NCI-H146 (cell line): ENCODE data around the gene GJB6.
"Not testable (repeated sequence)": the region's sequence is repeated elsewhere in the genome, so short reads cannot be mapped to it uniquely, and the experiment has no call there.

Experiments
- DNase-seq: peaks from one replicate; lab custom pipeline; 2025; lab: John Stamatoyannopoulos, UW

The GJB6 gene

DNA sequence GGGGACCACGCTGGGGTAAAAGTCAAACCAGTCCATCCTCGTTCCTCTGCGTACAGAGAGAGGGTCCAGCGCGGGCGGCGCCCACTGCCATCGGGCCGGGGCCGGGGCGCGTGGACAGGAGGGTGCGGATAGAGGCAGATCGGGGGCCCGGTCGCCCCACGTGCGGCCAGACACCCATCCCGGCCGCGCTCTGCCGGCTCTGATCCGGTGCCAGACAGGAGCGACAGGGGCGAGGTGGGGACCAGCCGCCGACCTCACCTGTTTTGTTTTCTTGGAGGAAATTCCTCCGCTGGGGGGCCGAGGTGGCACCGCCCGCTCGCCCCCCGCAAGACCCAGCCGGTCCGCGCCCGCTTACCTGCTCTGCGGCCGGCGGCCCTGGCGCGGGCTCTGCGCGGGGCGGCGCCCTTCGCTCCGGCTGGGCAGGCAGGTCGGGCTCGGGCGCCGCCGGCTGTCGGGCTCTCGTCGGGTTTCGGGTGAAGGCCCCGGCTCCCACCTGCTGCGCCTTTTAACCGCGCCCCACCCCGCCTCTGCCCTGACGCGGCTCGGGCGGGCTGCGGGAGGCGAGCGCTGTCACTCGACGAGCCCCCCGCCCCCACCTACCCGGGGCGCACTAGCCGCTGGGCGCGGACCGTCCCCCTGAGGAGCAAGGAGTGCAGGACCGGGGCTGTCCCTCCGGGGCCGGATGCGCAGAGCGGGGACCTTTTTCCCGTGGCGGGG is at the start of gene GJB6:
TSS of gene GJB6 (minus strand) at position 481 of the 717 bp plus-strand sequence. CDS start 8,839 bp downstream, outside the sequence.
- peak; percentile 12 for DNase-seq

DNA sequence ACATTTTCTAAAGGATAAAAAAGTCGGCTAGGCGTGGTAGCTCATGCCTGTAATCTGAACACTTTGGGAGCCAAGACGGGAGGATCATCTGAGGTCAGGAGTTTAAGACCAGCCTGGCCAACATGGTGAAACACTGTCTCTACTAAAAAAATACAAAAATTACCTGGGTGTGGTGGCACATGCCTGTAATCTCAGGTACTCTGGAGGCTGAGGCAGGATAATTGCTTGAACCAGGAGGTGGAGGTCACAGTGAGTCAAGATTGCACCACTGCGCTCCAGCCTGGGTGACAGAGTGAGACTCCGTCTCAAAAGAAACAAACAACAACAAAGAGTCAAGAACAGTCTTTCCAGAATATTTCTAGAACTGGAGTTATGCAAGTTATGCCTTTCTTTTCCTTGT is 44.8 kb upstream of the GJB6 start:
- not testable (repeated sequence) for DNase-seq

DNA sequence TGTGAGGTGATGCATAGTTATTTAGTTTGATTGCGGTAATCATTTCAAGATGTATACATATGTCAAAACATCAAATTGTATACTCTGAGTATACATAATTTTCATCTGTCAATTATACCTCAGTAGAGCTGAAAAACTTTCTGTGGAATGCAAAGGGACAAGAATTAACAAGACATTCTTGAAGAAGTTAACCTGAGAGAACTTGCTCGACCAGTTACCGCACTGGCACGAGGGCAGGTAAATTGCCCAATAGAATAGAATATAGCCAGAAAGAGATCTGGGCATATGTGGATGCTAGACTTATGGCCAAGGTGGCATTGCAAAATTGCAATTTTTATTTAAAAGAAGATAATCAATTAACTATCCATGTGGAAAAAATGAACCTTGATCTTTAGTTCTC is 42.3 kb upstream of the GJB6 start:
- DNase-seq: no peak

DNA sequence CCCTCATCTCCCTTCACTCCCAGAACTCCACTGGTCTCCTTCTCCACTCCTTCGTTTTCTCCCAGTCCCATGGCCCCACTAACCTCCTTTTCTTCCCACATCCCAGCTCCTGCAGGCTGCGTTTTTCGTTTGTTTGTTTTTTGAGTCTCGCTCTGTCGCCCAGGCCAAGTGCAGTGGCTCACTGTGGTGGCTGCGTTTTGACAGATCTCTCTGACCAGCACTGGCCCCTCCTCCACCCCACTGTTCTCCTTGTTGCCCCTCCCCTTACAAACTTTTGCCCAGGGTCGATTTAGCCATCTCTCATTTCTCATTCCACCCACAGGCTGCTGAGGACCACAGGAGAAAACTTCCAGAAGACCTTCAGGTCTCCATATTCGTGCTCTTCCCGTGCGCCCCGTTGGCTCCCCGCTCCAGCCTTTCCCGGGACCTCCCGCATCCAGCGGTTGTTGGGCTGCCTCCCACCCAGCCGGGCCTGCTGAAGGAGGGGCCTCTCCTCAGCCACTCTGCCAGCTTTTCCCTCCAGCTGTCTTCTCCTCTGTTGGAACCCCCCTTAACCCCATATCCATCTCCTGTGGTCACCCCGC is 40.6 kb upstream of the GJB6 start:
- DNase-seq: no peak

DNA sequence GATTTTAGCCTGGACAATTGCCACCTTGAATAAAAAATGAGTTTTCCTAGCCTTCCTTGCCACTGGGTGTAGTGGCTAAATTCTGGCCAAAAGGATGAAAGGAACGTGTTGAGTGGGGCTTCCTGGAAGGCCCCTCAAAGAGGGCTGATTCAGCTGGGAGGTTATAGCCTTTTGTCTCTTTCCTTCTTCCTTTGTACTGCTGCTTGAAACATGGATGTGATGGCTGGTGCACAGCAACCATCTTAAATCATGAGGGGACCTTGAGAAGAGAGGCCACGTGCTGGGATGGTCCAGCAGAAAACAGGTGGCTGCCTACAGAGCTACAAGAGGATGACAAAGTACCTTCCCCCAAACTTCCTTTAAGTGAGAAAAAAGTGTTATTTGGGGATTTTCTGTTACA is 40.0 kb upstream of the GJB6 start:
- DNase-seq: no peak

DNA sequence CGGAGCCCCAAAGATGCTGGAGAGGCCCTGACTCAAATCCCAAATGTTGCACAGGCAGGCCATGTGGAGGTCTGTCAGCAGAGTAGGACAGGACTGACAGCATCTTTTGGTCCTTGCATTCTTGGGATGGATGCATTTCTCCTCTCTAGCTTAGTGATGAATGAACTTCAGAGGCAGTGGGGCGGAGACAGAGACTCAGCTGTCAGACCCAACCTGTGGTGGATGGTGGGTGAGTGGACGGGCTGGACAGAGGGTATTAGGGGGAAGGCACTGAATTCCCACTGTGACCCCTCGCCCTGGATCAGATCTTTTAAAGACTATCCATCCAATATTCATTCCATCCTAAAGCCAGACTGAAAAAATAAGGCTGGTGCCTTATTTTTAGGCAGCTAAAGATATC is 39.3 kb upstream of the GJB6 start:
- no peak for DNase-seq

DNA sequence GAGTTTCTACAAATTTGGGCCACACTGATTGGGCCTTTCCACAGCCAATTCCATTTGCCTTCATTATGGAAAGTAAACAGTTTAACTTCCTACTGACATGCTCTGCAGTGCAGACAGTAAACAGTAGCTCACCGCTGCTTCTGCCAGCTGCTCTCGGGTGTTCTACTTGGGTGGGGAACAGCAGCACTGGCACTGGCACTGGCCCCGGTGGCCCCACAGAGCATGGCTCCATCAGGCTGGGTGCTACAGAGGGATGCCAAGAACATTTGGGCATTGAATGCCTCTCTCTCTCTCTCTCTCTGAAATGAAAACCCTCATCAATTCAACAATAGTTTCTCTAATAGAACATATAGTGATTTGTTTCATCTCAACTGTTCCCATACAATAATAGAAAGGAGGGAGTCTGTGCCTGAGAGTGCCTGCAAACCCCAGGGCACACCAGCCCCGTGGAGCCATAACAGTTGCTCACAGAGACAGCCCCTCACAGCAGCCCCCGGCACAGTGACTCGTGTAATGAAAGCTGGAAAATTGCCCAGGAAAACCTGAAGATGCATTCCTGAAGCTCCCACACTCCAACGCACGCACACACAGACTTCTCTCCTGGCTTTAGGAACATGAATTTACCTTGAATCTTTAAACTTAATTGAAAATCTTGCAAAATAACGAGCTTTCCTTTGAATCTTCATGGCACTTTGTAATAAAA is 38.2 kb upstream of the GJB6 start:
- no peak for DNase-seq

DNA sequence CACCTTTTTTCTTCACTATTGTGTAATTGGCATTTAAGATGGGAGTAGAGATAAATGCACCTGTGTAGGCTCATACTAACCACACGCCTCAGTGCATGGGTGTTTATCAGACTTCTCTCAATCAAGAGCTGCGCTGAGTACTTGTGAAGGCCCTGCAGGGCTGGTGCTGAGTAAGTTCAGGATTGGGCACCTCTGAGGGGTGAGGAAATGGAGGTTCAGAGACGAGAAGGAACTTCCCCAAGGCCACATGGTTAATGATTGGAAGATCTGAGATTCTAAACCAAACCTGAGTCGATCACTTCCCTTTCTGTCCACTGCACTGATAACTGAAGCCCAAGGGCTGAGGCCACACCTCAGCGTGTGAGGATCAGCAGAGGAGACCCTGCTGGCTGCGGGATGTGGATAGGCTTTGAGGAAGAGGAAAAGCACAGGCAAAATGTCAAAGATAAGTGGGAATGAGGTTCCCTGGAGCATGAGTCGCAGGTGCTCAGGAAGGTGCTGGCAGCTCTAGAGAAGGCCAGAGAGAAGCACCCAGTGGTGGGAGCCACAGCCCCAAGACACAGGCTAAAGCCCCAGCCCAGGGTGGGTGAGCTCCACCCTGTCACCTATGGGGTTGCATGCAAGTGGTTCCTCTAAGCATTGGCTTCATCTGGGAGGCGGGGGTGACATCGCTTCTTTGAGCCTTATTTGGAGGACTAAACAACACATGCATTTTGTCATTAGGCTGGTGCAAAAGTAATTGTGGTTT is 32.3 kb upstream of the GJB6 start:
- DNase-seq: no peak

DNA sequence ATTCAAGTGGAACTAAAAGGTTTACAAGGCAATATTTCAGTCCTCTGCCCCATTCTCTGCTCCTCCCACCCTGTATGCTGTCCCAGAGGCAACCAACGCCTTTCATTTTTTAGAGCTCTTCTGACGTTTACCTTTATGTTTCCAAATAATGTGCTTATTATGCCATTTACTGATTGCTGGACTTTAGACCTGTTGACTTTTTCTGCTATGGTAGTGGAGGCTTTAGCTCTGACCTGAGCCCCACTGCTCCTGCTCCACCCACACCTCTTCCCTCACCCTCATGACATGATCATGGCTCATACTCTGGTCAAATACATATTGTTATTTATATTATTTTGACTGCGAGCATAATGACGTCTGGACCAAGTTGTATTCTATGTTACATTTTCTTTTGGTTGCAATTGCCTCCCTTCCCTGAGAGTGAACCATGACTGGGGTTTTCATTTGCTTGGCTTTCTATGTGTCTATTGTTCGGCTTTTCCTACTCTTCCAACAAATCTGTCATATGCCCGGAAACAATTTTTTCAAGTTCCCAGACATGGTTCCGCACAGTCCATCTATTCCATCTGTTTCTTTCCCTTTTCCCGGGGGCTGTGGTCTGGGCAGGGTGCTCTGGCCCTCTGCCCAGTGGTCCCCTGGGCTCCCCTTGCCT is 31.4 kb upstream of the GJB6 start:
- DNase-seq: no peak

DNA sequence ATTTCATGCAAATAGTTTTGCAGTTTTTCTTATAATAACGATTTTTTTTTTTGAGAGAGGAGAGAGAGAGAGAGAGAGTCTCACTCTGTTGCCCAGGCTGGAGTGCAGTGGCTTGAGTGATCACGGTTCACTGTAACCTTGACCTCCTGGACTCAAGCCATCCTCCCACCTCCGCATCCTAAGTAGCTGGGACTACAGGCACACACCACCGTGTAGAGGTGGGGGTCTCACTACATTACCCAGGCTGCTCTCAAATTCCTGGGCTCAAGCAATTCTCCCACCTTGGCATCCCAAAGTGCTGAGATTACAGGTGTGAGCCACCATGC is 26.8 kb upstream of the GJB6 start:
- DNase-seq: no peak

DNA sequence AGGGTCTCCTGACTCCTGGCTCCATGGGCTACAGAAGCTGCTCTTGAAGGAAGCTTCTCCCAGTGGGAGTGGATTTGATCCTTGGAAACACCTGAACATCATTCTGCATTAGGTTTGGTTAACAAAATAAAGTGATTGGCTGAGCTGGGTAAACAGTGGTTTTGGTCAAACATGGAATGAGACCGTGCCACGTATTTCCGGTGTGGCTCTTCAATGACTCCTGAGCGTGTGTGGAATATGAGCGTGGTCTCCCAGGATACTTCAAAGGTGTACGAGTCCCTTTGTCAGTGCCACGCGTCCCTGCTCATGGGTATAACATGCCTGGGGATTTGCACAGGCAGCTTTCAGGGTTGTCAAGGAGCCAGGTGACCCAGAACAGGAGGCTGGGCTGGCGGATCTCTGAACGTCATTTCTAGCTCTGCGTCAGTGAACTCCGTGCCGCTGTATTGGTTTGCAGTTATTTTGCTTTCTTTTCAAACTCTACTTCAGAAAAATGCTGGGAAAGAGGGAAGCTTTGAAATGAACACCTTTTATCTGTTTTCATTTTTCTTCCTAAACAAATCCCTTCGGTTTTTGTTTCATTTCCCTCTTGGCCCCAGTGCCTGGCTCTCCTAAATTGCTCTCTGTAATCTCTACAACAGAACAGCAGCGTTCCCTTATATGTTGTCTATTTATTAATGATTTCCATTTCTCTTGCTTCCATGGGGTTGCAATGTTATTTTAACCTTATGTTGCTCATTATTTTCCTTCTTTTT is 26.3 kb upstream of the GJB6 start:
- DNase-seq: no peak

DNA sequence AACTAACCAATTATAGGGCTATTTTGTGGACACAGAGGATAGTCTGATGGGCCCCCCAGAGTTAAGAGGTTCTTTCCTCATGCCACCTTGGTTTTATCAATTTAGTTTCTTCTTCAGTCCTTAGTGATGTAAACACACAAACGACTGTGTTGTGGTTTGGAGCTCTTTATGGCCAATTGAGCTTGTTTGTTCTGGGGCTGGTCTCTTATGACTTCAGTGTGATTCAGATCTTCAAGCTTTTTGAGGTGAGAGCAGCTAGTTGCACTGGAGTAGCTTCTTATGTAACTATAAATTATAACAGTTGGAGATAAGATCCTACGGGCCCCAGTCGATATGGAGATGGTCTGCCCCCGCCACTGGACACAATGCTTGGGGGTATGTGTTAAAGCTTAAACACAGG is 22.0 kb upstream of the GJB6 start:
- no peak for DNase-seq

DNA sequence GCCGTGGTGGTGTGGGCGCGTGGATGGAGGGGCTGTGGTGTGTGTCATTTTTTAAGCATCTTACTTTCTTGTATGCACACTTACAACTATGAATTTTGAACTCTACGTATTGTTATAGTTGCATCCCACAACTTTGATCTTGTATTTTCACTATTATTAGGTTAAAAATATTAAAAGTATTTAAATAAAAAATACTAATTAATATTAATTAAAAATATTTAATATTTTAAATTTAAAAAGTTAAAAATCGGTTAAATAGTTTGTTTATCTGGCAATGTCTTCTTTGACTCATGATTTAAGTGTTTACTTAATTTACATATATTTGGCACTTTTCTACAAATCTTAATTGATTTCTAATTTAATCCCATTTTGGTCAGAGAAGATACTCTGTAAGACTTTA is 17.8 kb upstream of the GJB6 start:
- no peak for DNase-seq

DNA sequence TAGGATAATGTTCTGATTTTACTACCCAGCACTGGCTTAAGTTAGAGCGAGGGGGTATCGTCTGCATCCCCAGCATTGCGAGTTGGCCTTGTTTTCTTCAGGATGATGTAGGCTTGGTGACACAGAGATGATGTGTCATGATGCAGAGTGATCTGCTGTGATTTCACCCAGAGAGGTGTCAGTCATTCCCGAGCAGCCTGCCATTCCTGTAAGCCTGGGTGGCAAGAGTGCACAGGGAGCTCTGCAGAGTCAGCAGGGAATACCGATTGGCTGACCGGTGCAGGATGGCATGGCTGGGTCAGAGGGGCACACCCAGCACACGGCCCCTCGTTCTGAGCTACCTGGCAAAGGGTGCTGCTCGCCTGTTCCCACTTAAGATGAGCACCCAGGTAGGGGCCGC is 15.8 kb upstream of the GJB6 start:
- no peak for DNase-seq

DNA sequence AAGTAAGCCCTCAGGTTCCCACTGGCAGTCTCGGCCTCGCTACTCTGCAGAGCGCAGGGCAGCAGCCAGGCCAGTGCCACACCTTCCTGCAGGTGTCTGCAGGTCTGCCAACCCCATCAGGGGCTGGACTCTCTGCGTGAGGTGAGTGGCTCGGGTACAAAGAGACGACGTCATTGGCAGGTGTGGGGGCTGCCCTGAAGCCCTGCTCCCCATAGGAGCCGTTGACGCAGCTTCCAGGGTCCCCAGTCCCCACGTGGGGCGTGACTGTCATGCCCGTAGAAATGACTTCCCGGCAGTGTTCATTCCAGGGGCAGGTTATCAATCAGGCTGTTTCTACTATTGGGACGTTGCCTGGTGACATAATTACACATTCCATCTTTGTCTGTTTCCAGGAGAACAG is 15.3 kb upstream of the GJB6 start:
- DNase-seq: no peak

DNA sequence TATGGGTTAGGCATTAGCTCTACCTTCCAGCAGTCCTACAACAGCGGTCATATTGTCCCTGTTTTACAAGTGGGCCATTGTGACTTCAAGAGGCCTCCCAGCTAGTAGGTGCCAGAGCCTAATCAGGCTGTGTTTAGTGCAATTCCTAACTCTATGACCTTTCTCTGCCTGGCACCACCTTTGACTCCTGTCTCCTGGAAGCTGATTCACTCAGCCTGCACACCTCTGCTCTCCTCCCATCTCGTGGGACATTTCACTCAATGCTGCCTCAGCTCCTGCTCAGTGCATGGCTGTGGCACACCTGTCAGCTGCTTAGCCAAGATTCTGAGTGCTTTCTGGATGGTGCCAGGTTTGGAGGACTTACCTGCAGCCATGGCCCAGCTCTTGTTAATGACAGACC is 9.5 kb upstream of the GJB6 start:
- no peak for DNase-seq

DNA sequence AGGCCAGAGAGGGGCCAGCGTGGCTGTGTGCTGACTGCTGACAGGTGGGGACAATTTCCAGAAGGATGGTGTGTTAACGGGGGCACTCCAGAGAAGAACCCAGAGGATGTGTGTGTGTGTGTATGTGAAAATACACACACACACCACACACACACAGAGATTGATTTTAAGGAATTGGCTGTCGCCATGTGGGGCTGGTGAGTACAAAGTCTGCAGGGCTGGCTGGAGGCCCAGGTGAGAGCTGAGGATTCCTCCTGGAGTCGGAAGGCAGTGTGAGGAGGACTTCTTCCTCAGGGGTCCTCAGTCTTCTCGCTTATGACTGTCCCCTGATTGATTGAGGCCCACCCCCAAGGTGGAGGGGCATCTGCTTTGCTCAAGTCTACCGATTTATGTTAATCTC is 7.6 kb upstream of the GJB6 start:
- no peak for DNase-seq

DNA sequence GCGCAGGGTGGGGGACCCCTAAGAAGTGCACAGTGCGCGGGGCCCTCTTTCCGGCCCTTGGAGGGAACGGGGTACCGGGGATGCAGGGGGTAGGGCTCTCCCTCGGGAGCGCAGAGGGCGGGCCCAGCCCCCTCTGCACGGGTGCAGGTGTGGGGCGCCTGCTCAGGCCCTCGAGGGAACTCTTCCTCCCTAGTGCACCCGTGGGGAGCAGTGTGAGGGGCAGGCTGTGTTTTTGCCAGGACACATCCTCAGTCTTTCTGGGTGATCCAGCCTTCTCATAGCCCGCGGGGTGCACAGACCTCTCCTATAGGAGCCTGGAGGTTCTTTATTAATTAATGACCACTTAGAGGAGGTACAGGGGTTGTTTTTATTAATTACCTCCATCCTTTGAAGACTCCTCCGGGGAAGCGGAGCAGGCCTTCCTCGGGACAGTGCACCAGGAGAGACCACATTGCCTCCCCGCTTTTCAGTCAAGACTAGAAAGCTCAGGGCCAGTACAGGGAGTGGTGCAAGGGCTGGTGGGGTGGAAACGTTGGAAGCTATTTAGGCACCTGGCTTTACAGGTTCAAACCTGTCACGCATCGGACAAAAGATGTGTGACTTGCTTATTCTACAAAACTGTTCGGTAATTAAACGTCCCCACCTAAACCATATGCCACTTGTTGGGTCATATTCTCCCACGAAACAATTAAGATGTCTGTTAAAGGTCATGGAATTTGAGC is 598 bp upstream of the GJB6 start:
- DNase-seq: no peak

DNA sequence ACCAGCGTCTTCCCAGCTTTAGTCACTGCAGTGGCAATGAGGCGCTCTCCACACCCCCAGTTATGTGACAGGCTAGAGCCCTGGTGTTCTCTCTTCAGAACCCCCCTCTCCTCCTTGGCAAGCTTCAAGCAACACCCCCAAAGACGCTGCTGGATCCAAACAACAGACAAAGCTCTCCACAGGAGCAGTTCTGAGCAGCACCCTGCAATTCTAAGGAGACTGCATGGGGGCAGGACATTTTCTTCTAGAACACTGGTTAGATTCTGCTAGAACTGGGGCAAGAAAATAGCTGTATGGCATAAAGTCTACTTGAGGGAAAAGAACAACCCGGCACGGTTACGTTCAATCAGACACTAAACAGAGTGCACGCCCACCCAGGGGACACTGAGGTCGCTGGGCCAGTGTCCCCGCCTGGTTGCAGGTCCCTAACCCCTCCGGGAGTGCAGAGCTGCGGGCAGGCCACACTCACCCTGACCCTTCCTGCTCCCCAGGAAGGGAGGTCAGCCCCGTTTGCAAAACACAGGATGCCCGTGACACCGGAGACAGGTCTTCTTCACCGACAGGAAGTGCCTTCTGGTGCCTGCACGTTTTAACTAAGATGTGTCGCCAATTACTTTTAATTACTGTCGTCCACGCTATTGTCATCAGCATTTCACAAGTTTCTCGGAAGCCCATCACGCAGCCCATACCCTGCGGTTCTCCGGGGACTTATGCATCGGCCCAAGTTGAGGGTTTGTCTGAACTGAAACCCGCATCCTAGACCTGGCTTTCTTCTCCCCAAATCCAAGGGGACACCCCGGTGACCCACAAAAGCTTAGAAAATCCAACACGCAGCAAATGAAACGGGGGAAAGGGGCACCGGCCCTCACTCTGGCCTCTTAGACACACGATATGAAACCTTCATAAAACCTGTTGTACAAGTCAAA is 943 bp downstream of the GJB6 start:
- DNase-seq: no peak

DNA sequence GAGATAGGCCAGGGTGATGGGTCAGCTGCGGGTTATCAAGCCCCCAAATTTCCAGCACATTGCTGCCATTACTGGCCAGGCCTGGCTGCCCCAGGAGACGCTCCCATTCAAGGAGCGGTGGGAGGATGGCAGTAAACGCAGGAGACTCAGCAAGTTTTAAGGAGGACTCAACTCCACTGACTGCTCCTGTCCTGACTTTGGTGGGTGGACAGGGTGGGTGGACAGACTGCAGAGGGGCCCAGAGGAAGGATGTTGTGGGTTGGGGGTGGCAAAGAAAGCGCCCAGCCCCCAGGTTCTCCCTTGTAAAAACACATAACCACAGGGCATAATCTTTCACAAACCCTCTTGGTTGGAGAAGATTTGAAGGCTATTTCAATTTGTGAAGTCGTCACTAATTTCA is 4.4 kb downstream of the GJB6 start:
- DNase-seq: no peak
